Endometrial microvascular endothelial cells (primary cell): ENCODE results near the gene SWAP70. TPM values are rescaled to one million over a fixed set of nuclear protein-coding genes. Genes with fewer than 3 reads are reported as not detected.
"Not testable (repeated sequence)": the region's sequence is repeated elsewhere in the genome, so short reads cannot be mapped to it uniquely, and the experiment has no call there.

ENCODE experiments used
- in situ Hi-C: cut with HindIII; loops from 2 replicates; pipeline ENCODE4 v1.10.0; 2017; ENCODE audit warnings: low sequenced_read_pairs, low pct_unique_long_range_greater_than_20kb; ENCODE audit errors: inconsistent ontology term
- total RNA-seq: library from RNA; depleted of rRNA; stranded (reverse); fragments of >200 nt; gene quantifications from one replicate; pipeline ENCODE4 v1.2.3, GENCODE V29; 2015; ENCODE audit errors: inconsistent ontology term

SWAP70 gene
- total RNA-seq, 1 donor from 2014 or later: 111 TPM

DNA sequence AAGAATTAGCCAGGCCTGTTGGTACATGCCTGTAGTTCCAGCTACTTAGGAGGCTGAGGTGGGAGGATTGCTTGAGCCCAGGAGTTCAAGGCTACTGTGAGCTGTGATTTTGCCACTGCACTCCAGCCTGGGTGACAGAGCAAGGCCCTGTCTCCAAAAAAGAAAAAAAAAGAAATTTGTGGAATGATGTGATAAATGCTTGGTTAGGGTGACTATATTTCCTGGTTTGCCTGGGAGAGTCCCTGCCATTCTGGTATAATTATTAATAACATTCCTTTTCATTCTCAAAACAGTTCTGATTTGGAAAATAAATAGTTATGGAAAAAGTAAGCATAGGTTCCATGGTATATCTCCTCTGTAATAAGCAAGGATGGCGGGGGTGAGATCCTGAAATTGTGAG is 74.8 kb downstream of the SWAP70 start:
- in situ Hi-C loops: no loop called here

DNA sequence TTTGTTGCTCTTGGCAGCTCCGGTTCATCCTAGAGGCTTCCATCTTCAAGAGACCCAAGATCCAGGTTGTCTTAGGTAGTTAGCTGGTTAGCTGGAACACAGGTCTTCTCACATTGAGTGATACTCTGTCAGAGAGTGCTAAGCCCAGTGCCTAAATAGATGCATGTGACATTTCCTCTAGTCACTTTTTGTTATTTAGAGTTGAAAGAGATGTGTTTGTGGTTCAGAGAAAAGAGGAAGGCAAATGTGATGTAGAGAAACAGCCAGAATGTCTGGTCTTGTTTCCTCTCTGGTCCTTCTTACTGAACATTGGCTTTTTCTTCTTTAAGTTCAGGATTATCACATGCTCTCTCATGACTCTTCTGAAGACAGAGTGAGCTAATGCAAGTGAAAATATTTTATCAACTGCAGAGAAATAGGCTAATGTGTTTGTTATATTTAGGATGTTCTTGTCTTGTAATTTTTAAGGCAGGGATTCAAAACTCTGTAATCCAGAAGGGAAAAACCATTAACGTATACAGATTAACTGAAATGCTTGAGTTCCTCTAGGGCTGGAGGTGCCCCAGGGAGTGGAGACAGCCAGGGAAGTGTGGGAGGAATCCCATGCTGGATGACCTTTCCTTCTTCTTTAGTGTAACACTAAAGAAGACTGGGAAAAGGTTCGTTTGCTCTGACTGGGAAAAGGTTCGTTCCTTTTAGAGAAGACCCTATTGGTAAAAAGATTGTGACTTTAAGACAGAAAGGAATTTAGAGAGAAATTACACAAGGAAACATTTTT is 75.4 kb downstream of the SWAP70 start:
- in situ Hi-C loops: no loop called here

DNA sequence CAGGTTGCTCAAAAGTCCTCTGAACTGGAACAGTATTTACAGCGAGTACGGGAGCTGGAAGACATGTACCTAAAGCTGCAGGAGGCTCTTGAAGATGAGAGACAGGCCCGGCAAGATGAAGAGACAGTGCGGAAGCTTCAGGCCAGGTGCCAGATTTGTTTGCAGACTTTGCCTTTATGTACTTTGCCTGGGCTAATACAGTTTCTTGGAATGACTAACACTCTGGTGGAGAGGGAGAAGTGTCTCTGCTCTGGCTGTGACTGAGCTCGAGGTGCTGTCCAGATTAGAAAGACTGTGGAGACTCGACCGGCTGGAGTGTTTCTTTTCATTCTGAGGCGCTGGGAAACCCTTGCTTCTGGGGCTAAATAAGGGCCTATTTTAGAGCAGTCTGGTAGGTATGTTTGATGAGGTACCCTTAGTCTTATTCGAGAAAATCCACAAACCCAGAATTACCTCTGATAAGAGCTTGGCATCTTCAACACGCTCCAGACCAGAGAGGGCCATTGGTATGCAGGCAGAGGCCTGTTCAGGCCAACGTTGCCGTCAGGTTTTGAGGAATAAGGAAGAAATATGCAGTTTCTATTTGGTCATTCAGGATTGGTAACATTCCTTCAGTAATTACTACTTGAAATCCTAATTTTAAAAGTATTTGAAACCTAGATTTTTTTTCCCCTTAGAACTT is 76.5 kb downstream of the SWAP70 start:
- in situ Hi-C loops: no loop called here

DNA sequence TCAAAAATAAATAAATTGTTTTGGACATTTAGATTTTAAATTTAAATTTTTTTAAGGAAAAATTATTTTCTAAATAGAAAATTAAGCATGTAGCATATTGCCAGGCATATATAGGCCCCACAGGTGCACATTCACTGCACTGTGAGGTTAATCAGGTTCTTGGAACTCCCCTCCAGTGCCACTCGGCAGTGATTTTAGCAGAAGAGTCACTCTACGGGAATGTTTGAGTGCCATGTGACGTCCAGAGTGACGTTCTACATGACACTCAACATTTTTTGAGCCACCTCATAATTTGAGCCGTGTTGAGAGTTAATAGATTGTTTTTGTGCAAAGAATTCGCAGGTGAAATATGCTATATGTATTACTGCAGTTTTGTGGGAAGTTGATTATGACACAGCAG is 77.4 kb downstream of the SWAP70 start:
- in situ Hi-C loops: no loop called here

DNA sequence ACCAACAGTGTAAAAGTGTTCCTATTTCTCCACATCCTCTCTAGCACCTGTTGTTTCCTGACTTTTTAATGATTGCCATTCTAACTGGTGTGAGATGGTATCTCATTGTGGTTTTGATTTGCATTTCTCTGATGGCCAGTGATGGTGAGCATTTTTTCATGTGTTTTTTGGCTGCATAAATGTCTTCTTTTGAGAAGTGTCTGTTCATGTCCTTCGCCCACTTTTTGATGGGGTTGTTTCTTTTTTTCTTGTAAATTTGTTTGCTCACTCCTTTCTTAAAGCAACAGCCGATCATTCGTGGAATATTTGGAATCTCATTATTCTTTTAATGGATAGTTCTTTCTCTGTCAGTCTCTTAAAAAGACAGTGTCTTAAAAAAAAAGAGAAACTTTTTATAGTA is 79.6 kb downstream of the SWAP70 start:
- in situ Hi-C loops: not testable (repeated sequence)

DNA sequence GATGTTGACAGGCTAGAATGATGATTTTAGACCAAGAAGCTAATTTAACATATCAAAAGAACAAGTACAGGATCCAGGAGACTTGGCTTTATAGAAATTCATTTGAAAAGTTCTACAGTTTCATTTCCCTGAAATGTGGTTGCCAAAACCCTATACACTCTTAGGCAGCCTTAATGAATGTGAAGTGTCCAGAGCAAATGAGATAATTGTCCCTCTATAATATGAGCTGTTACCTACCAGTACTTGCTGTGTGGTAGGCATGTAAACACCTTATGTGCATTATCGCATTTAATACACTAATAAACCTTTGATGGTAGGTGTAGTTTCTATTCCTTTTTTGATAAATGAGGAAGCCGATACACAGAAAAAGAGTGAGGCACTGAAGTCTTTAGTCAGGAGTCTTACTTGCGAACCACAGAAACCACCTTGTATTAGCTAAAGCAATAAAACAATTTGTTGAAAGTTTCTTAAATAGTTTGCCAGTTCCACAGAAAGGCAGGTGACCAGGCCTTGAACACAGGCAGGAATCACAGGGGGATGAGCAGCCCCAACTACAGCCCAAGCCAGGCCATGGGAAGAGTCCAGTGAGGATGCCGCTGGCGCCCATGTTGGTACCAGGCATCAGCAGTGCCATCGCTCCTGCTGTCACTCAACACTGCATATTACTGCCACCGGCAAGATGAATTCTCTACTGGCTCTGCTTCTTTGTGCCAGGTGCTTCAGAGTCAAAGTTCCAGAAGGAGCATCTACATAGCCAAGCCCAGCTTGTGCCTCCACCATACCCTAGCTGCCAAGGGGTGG is 81.7 kb downstream of the SWAP70 start:
- in situ Hi-C loops: no loop called here

DNA sequence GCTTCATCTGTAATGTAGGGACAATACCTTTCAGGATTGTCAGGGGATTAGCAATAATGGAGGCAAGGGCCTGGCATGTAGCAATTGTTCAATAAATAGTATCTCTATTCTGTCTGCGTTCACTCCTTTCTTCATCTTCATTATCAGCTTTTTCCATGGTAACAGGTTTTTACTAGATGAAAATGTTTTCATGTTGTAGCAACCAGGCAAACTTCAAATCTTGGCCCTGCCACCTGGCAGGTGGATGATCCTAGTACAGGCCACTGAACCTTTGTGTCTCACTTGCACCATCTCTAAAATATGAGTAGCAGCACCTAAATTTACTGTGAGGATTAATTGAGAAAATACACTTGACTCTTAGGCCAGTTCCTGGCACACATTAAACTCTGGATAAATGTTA is 83.4 kb downstream of the SWAP70 start:
- in situ Hi-C loops: no loop called here

DNA sequence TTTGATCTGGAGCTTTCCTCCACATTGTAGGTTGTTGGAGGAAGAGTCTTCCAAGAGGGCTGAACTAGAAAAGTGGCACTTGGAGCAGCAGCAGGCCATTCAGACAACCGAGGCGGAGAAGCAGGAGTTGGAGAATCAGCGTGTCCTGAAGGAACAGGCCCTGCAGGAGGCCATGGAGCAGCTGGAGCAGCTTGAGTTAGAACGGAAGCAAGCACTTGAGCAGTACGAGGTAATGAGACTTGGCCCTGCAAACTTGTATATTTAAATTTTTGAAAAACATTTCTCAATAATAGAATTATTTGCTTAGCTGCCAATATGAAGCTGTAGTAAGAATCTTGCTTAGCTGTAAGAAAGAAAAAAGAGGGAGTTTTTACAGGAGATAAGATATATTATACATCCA is 84.0 kb downstream of the SWAP70 start:
- in situ Hi-C loops: no loop called here

DNA sequence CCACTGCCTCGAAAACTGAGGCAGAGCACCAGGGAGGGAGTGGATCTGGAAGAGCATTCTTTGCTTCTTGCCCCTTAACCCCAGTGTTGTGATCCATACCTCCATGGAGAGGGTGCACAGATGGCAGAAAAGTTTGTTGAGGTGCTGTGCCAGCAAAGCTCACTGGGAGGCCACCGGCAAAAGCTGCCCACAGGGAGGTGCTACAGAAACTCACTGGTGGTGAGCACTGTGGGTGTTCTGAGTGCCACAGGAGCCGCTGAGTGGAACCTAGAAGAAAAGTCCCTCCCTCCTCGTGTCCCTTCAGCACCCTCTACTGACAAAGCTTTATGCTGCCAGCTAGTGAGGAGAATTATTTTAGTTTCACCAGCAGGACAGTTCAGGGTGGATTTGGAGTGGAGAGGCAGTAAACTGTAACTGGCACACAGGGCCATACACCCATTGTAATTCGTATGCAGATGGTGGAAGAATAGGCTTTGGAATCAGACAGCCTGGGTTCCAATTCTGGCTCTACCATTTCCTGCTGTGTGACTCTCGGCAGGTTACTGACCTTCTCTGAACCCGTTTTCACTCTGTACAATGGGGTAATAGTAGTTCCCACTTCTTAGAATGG is 84.6 kb downstream of the SWAP70 start:
- in situ Hi-C loops: no loop called here

DNA sequence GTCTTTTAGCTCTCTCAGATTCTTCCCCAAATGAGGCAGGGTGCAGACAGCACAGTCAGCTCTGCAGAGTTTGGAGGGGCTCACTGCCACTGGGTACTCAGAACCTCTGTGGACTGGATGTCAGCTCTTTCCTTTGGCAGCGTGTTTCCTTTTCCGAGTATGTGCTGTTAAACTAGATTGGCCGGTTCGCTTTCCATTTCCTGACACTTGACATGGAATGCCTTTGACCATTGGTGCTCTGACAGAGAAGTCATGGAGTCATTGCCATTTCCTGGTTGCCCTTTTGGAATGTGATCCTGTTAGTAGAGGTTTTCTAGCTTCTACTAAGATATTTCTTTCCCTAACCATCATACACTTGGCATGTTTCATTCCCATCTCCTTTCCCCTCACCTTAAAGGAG is 86.7 kb downstream of the SWAP70 start:
- in situ Hi-C loops: loop anchor here (5.0 kb wide), 1 partner anchor 552 kb away; no protein-coding TSS in a partner anchor

DNA sequence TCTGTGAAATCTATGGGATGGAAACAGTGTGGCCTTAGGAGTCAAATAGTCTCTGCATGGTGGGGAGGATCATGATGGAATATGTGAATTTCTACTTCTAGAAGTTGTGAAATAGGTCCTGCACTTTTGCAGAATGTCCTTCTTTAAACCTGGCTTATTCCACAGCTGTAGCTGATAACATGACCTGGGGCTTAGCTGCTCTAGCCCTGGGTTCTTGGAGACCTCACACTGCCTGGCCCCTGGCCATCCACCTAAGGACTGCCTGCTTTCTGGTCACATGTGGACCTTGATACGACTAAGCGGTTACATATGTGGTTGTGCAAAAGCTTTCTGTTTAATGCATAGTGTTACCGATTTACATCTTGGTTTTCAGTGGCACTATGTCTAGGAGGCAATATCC is 88.2 kb downstream of the SWAP70 start:
- in situ Hi-C loops: loop anchor here (5.0 kb wide), 1 partner anchor 550 kb away; no protein-coding TSS in a partner anchor

DNA sequence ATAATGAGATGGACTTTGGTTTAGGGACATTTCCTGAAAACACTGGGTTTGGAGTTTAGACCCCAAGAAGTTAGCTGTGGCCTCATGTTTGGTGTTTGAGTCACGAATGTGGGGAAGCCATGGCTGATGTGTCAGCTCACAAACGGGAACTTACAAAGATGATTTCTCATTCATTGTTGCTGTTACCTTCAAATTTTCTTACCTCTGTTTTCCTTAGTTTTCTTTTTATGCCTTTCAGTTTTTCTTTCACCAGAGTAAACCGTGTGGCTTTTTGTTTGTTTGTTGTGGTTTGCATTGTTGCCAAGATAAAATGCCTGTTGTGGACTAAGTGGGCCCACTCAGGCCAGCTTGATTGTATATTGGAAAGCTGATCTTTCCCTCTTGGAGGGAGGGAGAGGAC is 89.1 kb downstream of the SWAP70 start:
- in situ Hi-C loops: loop anchor here (5.0 kb wide), 1 partner anchor 549 kb away; no protein-coding TSS in a partner anchor

DNA sequence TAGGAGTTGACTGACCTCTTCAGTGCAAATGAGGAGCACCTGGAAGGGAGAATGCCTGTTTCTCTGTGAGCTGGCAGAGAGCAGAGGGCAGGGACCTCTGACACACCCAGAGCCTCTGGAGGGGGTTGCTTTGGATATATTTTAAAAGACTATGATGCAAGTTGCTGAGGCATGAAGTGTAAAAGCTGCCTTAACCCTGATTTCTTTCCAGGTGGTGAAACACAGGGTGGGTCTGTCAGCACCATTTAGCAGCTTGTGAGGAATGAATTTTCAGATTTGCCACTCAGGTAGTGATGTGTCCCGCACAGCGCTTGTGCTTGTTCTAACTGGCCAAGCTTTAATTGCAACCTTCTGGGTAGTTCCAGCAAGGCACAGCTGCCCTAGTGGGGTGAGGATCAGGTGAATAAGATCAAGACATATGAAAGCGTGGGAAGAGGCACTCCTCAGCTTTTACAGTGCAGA is 90.2 kb downstream of the SWAP70 start:
- in situ Hi-C loops: loop anchor here (5.0 kb wide), 1 partner anchor 548 kb away; no protein-coding TSS in a partner anchor

DNA sequence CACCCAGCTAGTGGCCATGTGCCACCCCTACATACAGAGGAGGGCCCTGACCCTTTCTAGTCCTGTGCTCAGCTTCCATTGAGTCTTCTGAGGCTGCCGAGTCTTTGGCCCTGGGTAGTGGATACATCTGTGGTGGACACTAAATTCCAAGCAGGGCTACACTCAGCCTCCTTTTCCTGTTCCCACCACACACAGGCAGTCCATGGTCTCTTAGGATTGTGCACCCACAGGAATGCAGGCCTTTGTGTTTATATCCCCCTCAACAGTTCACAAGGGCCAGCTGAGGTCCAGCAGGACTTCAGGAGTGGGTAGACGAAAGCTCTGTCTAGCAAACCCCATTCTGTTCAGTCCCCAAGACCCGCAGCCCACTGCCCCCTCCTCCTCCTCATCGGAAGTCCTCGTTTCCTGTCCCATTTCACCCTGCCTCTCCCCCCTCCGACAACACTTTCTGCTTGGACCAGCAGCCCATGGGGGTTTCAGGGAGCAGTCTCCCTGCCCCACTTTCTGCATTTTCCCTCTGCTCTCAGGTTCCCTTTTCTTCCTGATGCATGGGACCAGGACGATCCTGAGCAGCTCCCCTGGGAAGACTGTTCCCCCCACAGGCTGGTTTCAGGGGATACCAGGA is 91.8 kb downstream of the SWAP70 start:
- in situ Hi-C loops: no loop called here

DNA sequence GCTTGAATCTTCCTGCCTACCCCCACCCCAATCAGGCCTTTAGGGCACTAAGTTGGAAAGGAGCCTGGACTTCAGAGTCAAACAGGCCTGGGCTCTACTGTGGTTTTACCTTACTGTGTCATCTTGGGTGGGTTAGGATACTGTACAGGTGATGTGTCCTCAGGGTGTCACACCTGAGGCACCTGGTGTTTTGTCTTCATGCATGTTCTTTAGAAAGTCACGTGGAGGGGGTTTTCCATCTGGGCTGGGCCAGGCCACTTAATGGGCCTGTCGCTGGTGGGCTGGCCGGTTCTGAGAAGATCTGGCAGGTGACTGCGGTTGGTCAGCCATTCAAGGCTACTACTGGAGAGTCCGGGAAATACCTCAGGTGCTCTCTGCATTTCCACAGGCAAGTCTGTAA is 92.6 kb downstream of the SWAP70 start:
- in situ Hi-C loops: no loop called here

DNA sequence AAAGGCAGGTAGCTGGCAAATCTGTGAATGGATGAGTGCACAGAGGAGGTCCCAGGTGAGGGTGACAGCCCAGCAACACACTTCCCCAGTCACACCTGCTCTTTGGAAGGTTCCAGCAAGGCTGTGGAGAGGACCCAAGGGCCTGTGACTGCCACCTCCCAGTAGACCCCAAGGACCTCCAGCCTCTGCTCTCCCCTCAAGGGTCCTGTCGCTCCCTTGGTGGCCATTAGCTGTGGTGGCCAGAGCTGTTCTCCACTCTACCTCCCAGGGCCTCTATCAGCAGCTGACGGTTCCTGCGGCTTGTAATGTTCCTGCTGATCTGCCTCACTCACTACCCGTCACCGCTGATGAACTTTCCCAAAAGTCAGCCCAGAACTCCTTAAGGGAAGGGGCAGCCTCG is 93.0 kb downstream of the SWAP70 start:
- in situ Hi-C loops: no loop called here

DNA sequence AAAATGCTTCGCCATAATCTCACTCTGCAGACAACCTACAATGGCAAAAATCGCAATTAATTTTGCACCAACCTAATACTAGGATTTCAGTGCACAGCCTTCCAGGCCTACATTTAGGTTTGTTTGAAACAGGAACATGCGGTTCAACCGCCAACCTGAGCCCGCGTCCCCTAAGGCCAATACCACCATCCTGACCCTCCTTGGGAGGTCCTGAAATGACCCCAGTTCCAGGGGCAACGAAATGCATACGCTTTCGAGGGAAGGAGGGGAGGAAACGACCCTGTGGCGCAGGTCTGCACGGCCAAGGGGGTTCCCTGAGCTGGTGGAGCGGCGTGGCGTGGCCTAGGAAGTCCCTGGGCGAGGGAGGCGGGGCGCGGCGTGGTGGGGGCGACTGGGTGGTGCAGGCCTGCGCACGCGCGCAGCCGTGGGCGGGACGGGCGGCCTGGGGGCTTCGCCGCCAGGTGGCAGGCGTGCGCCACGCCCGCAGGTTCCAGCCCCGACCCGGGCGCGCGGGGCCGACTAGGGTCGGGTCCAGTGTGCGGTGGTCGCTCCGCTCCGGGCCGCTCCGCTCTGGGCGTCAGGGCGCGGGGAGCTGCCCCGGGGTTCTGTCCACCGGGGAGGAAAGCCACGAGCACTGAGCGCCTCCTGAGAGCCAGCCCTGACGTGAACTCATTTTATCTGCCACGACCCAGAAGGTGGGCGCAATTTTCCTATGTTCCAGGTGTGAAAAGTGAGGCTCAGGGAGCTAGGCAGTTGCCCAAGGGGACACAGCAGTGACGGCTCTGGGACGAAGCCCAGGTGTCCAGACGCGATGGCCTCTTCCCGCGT is 94.1 kb downstream of the SWAP70 start:
- in situ Hi-C loops: no loop called here
